Ramos (cell line): ENCODE results near the gene NELFB.

Experiments used
- in situ Hi-C: fragments of 300-500 bp; cut with MboI; formaldehyde crosslinking; loops from one replicate; pipeline ENCODE4 v1.14.3; 2022; ENCODE audit warnings: low sequenced_read_pairs; ENCODE audit not compliant: unreplicated experiment

NELFB gene

DNA sequence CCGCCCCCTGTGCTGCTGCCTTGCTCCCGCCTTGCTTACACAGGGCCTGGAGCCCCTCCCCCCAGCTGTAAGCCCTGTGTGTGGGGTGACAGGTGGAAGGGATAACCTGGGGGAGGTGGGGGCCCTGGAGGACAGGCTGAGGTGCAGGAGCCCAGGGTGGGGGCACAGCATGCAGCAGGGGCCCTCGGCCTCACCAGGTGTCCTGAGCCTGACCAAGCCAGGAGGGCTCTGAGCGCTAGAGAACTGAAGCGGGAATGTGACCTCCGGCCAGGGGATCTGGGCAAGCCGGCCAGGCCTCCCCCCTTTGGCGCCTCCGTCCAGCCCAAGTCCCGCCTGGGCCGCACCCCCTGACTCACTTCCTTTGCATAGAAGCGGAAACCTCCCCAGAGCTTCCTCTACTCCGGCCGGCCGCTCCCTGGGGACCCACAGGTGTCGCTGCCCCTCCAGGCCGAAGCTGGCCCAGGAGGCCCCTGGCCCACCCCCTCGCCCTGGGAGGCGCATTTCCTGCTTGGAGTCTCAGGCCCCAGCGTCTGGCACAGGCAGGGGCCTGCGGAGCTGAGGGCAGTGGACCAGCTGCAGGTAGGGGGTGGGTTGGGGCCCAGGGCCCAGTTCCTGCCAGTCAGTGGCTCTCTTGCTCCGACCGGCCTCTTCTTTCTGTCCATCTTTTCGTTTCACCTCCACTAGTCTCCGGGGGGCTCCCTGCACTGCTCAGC lies 22.4 kb downstream of the NELFB start, which contains the start of gene TOR4A:
Gene TOR4A (plus strand): TSS at position 398 of the 713 bp plus-strand sequence. CDS start 964 bp downstream, outside the sequence.
- in situ Hi-C loops = no loop called here

DNA sequence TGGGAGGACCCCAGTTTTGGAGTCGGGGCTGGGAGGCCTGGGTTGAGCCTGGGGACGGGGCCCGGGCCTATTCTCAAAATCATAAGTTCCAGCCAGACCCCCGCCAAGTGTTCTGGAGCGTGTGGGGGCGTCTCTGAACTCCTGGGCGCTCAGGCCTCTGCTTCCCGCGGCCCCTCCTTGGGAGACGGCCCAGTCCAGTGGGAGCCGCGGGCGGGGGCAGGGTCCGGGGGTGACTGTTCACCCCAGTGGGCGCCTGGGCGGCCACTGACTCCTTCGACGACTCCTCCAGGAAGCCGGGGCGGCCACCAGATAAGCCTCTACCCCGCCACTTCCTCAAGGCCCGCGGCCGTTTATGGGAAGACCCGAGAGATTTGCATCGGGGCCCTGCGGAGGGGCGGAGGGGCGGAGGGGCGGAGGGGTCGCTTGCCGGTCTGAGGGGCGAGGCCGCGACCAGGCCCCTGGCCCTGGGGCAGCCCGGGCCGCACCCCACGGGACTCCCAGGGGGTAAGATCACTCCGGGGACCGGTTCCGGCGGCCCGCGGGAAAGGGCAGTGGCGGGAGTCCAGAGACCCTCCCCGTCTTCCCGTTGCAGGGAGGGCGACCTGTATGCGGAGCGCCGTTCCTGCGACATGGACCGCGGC lies 23.1 kb downstream of the NELFB start:
- in situ Hi-C loops = no loop called here

DNA sequence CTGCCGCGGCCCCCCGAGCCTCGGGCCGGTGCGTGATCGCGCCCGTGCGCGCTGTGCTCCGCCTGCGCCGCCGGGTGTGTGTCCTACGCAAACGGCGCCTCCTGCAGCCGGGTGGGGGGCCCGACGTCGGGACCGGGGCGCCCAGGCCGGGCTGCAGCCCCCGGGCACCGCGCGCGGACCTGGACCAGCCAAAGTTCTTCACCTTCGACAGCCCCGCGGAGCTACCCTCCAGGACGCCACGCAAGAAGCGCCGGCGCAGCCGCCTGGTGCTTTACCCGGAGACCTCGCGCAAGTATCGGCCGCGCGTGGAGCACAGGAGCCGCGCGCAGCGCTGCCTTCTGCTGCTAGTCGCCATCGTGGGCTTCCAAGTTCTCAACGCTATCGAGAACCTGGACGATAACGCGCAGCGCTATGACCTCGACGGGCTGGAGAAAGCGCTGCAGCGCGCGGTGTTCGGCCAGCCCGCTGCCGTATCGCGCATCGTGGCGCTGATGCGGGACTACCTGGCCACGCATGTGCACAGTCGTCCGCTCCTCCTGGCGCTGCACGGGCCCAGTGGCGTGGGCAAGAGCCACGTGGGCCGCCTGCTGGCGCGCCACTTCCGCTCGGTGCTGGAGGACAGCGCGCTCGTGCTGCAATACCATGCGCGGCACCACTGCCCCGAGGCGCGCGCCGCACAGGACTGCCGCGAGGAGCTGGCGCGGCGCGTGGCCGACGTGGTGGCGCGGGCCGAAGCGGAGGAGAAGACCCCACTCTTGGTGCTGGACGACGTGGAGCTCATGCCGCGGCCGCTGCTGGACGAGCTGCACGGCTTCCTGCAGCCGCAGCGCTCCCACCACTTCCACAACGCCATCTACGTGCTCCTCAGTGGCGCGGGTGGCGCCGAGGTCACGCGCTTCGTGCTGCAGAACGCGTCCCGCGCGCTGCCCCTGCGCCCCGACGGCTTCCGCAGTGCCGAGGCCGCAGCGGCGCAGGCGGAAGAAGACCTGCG lies 23.9 kb downstream of the NELFB start:
- in situ Hi-C loops = no loop called here

GRCh38 chr9:137279741-137280473 lies 24.8 kb downstream of the NELFB start:
- in situ Hi-C loops = no loop called here

DNA sequence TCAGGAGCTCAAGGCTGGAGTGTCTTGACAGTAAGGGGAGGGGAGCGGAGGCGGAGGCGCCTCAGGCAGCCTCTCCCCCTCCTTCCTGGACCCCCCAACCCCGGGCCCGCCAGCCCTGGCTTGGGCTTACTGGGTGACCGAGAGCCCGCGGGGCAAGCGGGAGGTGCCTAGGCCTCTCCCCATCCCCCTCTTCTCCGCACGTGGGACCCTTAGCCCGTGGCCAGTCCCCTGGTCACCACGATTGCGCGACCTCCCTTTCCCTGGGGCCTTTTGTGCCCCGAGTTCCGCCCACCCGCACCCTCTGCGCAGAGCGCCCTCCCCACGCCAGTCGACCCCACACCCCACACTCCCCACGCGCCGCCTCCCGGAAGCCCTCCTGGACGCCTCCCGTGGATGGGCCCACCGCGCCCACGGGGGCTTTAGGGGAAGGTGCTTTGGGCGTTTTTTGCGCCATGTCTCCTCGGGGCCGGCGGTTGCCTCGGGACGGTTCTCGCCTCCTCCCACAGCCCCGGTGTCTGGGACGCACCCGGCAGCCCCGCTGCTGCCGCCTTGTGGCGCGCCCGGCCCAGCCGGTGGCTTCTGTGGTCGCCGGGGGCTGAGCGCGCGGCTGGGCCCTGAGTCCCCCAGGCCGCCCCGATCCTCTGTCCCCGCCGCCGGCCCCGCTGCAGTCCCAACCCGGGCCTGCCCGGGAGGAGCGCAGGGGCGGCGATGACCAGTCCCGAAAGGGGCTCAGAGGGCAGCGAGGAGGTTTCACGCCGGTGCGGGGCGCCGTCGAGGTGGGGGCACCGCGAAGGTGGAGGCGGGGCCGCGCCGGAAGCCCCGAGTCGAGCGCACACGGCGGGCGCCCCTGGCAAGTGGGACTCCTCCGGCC lies 25.6 kb downstream of the NELFB start:
- in situ Hi-C loops = no loop called here

DNA sequence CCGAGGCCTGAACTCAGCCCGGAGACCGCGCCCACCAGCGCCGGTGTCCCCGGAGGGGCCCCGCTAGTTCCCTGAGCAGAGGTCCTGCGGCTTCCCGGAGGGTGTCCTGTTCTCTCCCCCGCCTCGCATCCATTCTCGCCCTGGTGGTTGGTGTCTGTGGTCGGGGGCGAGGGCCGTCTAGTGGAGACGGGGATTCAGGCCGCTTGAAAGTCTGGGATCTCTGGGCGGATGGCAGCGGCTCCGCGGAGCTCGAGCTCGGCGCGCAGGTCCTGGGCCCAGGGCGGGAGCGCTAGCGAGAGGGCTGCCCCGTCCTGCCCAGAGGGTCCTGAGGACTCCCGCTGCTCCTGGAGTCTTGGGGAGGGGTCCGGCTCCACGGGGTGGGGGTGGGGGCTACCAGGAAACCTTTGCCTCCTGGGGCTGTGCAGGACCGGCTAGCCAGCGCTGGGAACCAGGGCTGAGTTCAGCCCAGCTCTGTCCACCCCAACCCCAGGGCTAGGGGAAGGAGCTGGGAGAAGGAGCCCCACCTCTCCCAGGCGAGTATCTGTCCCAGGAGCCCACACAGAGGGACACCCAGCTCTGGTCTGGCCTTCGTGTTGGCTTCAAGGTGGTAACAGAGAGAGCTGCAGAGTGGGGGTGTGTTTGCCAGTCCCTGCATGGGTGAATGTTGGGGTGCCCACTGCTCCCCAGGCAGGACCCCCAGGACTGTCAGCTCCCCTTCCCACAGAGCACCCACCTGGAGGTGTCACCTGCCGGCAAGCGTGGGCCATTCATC lies 26.4 kb downstream of the NELFB start:
- in situ Hi-C loops = no loop called here

DNA sequence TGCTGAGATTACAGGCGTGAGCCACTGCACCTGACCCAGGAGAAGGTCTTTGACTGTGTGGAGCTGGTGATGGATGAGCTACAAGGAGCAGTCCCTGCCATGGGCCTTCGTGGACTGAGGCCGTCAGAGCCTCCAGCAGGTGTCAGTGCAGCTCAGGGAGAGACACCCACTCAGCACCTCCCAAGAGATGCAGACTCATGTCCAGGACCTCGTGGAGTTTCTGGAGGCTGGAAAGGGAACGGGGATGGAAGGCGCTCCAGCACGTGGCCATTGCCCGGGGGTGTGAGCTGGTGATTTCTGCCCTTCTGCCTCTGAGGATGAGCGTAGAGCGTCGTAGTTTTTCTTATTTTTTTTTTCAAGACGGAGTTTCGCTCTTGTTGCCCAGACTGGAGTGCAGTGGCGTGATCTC lies 31.9 kb downstream of the NELFB start:
- in situ Hi-C loops = no loop called here

DNA sequence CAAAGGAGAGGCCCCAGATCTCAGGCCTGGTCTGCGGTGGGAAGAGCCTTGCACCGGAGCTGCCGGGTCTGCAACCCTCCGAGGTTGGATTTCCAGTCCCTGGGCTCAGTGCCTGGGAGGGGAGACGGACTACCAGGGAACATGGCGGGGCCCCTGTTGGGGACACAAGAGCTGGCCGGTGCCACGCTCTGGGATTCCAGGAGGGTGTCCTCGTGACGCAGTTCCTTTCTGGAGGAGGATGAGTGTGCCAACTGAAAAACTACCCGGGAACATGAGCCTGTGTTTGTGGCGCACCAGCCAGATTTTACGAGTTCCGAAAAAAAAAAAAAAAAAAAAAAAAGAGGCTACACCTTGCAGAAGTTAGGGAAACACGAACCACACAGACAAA lies 38.0 kb downstream of the NELFB start:
- in situ Hi-C loops = loop anchor here (5.0 to 10.0 kb wide), 2 partner anchors 154 to 232 kb away; no protein-coding TSS in a partner anchor

DNA sequence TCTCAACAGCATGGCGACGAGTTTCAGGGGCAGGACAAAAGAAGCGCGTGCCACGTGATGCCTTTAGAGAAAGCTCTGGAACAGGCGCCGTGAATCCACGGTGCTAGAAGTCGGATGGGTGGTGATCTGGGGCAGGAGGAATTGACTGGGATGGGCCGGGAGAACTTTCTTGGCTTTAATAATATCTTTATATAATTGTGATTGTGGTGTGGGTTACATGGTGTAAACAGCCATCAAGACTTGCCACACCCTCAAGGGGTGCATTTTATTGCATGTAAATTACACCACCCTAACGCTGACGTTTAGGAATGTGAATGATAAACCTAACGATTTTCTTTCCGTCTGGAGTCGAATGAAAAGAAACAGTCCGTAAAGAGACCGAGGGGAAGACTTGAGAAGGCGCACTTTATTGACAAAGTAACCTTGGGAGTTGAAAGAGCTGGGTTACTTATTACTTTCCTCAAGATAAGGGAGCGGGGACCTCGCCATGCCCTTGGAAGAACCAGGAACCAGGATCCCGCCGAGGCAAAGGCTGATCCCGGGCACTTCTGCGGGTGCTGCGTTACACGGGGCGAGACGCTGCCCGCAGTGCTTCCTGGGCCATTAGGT lies 38.5 kb downstream of the NELFB start:
- in situ Hi-C loops = loop anchor here (5.0 to 10.0 kb wide), 2 partner anchors 154 to 231 kb away; no protein-coding TSS in a partner anchor

- in situ Hi-C loops = loop anchor here (5.0 to 10.0 kb wide), 2 partner anchors 153 to 231 kb away; no protein-coding TSS in a partner anchor
Observed at GRCh38 chr9:137294091-137294680, 39.1 kb downstream of the NELFB start.

GRCh38 chr9:137294681-137295237 lies 39.6 kb downstream of the NELFB start:
- in situ Hi-C loops = loop anchor here (5.0 to 10.0 kb wide), 2 partner anchors 153 to 230 kb away; no protein-coding TSS in a partner anchor

GRCh38 chr9:137295238-137295811 lies 40.2 kb downstream of the NELFB start:
- in situ Hi-C loops = loop anchor here (10.0 kb wide), 1 partner anchor 229 kb away; no protein-coding TSS in a partner anchor

DNA sequence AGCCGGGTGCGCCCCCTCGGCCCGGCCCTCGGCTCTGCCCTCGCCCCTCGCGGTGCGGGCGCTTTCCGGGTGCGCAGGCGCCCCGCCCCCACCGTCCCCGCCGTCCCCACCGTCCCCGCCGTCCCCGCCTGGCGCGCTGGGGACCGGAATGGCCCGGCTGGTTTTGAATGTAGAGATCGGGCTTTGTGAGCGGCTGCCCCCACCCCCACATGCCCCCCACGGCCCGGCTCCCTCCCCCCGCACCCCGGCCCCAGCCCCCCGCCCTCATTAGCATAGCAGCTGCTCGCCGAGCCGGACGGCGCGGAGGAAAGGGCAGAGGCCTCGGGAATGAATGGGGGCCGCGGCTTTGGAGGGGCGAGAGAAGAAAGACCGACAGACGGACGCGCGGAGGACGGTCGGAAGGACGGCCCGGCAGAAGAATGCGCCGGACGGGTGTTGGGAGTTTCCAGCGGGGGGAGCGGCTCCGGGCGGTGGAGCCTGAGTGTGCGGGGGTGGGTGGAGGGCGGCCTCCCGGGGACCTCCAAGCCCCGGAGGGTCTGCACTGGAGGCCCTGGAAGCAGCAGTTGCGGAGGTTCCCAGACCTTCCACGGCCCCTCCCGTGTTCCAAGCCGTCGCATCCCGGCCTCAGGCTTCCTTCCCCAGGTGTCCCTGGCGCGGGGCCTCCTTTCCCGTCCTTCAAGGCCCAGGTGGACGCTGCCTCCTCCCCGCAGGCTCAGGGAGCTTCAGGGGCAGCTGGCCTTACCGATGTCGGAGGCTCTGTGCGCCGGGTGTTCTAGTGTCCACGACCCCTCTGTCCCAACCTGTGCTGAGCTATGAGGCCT lies 40.9 kb downstream of the NELFB start:
- in situ Hi-C loops = loop anchor here (10.0 kb wide), 1 partner anchor 229 kb away; no protein-coding TSS in a partner anchor

DNA sequence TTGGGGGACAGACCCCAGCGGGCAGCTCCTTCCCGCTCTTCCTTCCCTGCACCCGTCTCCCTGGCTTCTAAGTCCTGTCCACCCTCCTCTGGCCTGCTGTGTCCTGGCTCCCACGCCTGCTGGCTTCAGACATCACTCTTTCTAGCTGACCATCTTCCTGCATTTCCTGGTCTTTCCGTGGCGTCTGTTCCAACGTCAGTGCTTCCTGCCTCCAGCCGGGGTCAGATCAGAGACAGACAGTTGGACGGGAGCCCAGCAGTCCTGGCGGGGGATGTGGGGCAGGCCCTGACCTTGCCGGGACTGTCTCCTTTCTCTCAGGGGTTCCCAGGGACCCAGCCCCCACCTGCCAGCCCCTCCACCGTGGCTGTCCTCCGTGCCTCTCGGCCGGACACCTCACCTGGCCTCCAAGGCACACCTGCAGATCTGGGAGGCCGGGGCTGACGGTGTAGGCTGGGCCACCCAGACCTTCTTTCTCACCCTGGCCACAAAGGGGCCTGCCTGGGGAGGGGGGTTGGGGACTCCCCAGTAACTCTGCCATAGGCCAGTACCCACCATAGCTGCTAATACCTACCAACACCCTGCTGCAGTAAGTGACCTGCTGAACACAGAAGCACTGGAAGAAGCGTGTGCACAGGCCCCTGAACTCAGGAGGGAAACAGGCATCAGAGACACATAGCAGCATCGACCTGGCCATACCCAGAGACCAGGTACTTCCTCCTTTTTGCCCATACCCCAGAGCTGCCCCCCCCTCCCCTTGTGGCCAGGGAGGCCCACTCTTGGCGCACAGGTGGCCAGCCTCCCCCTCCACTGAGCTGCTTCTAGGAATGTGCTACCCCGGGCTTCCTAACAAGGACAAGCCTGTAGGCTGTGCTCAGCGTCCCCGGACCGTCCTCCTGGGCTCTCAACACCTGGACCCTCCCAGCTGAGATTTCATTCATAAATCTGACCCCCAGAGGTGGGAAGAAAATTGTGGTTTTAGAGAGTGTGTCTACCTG lies 41.8 kb downstream of the NELFB start:
- in situ Hi-C loops = loop anchor here (10.0 kb wide), 1 partner anchor 228 kb away; no protein-coding TSS in a partner anchor
